D721Med (cell line): ENCODE measurements around the gene CHSY1.

Experiments used
- DNase-seq: peaks from one replicate; pipeline ENCODE4 v3.0.0; 2011; ENCODE audit warnings: low spot score; ENCODE audit not compliant: insufficient read length
- FAIRE-seq: peaks from 2 replicates; lab custom pipeline; 2011; peaks lifted over from hg19 to GRCh38; lab: Jason Lieb, UNC
- TF ChIP-seq, protein P1 (sequence below): IDR thresholded peaks from 2 replicates; pipeline ENCODE4 v1.5.1; 2012; ENCODE audit warnings: mild to moderate bottlenecking, control low read depth; ENCODE audit not compliant: insufficient read depth; ENCODE audit errors: missing control alignments

CHSY1 gene

DNA sequence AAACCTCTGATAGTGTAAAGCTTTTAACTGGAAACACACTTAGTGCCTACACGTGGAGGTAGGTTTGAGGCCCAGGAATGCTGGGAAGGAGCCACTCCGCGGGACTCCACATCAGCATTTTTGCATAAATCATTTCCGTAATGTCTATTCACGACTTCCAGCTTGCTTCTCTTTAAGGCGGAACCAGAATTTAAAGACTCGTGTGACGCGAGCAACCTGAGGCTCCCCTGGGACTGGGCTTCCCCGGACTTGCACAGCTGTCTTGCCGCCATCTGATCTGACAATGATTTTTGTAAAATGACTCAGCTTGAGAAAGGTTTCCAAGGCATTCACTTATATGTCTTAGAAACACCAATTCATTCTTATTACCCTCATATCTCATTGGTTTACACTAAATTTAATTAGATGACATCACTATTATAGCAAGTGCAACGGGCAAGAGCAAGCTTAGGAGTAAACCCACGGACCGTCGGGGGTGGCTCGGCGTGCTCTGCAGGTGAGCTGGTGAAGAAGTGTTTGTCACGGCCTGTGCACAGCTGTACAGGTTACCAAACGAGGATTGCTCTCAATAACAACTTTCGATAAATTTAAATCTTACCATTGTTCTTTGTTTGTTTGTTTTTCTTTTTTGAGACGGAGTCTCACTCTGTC, 95.2 kb downstream of the CHSY1 start:
- DNase-seq = no peak
- TF ChIP-seq, protein P1, sequence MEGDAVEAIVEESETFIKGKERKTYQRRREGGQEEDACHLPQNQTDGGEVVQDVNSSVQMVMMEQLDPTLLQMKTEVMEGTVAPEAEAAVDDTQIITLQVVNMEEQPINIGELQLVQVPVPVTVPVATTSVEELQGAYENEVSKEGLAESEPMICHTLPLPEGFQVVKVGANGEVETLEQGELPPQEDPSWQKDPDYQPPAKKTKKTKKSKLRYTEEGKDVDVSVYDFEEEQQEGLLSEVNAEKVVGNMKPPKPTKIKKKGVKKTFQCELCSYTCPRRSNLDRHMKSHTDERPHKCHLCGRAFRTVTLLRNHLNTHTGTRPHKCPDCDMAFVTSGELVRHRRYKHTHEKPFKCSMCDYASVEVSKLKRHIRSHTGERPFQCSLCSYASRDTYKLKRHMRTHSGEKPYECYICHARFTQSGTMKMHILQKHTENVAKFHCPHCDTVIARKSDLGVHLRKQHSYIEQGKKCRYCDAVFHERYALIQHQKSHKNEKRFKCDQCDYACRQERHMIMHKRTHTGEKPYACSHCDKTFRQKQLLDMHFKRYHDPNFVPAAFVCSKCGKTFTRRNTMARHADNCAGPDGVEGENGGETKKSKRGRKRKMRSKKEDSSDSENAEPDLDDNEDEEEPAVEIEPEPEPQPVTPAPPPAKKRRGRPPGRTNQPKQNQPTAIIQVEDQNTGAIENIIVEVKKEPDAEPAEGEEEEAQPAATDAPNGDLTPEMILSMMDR = no peak
- FAIRE-seq = no peak

DNA sequence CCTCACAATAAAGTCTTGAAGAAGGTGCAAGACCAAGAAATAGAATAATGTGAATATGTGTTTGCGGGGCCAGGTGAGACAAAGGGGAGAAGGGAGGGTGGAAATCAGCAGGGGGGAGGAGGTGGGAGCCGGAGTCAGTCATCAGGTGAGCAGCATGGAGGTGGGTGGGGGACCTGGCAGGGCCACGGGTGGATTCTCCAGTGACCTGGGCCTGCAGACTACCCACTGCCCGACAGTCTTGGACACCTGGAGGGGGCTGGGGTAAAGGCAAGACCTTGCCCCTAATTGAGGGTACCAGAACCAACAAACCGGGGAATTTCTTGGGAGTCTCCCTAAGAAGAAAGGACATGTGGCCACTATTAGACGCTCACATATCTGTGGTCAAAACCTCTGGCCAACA, 95.8 kb downstream of the CHSY1 start:
- TF ChIP-seq, protein P1 = no peak

DNA sequence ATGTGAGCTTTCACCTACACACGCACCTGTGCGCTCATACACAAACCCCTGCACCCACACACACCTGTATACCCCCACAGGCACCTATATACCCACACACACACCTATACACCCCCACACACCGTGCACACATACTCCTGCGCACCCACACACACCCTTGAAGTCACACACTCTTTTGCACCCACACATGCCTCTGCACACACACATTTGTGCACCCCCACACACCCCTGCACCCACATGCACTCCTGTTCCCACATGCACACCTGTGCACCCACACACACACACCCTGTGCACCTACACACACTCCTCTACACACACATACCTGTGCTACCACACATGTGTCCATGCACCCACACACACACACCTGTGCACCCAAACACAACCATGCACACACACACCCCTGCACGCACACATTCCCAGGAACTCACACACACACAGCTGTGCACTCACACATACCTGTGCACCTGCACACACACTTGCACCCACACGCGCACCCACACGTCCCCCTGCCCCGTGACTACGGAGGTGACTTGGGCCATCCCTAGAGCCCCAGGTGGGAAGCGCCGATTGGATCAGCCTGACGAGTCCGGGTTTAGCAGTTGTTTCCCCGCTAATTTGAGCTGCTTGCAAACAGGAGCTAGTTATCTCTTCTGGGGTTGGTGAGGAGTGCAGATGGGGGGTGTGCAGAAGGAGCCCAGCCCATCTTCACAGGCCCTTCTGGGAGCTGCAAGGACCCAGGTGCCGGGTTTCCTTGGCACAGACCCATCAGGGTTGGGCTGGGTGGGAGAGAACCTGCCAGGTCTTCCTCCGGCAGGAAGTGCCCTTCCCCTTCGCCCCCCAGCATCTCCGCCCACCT, 97.8 kb downstream of the CHSY1 start:
- FAIRE-seq = no peak
- TF ChIP-seq, protein P1 = no peak
- no peak for DNase-seq

More for the DNA sequence above, 95.8 kb downstream of the CHSY1 start:
- FAIRE-seq (no peak), DNase-seq (no peak)

DNA sequence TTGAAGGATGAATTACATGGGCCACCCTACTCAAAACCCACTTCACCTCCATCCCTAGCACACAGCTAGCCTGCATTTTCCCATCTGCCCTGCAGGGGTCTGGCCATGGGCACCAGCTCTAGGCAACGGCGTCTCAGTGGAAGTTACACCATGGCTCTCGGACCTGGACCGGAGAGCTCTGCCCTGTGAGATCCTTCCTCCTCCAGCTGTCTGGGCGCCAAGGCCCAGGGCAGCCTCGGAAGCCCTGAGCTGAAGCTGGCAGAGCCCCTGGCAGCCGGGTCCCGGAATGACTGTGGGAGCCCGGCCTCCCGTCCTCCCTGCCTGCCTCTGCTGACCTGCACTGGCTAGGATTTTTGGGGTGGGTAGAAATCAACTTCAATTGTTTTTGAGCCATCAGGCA, 98.9 kb downstream of the CHSY1 start:
- FAIRE-seq (no peak), DNase-seq (no peak)
- TF ChIP-seq, protein P1 = peak; percentile 34

DNA sequence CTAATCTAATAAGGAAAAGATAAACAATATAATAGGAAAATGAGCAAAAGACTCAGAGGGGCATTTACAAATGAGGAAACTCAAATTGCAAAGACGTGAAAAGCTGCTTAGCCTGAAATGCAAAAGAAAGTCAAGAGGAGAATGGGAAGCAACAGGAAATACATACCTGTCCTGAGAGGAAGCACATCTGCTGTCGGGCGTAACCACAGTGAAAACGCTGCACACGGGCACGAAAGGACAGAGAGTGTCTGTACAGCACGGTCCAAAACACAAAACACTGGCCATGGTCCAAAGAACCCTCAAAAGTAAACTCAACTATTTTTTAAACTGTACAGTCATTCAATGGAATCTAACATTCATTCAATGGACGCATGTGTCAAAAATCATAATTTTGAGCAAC, 100.6 kb downstream of the CHSY1 start:
- TF ChIP-seq, protein P1 = no peak
- FAIRE-seq (no peak), DNase-seq (no peak)

DNA sequence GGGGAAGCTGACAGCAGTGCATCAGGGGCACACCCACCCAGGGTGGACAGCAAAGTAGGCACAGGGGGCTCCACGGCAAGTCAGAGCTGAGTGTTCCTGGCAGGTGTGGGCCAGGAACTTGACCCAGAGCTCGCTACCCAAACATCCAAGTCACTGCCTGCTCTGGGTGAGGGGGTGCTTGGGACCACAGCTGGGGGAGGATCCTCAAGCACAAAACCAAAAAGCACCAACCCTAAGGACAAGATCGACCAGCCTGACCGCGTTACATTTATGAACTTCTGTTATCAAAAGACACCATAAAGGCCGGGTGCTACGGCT, 101.2 kb downstream of the CHSY1 start:
- TF ChIP-seq, protein P1 = no peak
- DNase-seq = no peak

More for the DNA sequence above, 101.2 kb downstream of the CHSY1 start:
- FAIRE-seq = no peak
